Neural cell (in vitro differentiated cells): ENCODE measurements around the gene SNRPN. TPM values are rescaled to one million over a fixed set of nuclear protein-coding genes. Genes with fewer than 3 reads are reported as not detected.

ENCODE experiments used
- H2AFZ ChIP-seq: fragments of 200-600, 300-800 bp; sonication (generic), shearing (Covaris generic); 2 replicates; pipeline ENCODE4 v1.6.0; 2014; ENCODE audit warnings: low read depth, mild to moderate bottlenecking, antibody characterized with exemption, low read length, moderate library complexity
- H3F3A ChIP-seq: fragments of 200-600 bp; shearing (Covaris generic); 2 replicates; pipeline ENCODE4 v1.6.1; 2016; ENCODE audit warnings: mild to moderate bottlenecking, moderate library complexity, mixed read lengths, antibody characterized with exemption, low read length; ENCODE audit not compliant: insufficient read depth, poor library complexity, severe bottlenecking
- H3K27ac ChIP-seq: fragments of 200-600, 300-800 bp; sonication (generic), shearing (Covaris generic); 2 replicates; pipeline ENCODE4 v1.5.1; 2014; ENCODE audit warnings: mild to moderate bottlenecking, low read length, moderate library complexity
- H3K27me3 ChIP-seq: fragments of 300-800, 200-600 bp; sonication (generic), shearing (Covaris generic); 2 replicates; pipeline ENCODE4 v1.6.0; 2014; ENCODE audit warnings: mild to moderate bottlenecking, low read depth, low read length, moderate library complexity; ENCODE audit not compliant: insufficient read depth
- H3K36me3 ChIP-seq: fragments of 300-800, 200-600 bp; sonication (generic), shearing (Covaris generic); 2 replicates; pipeline ENCODE4 v1.5.1; 2014; ENCODE audit warnings: mild to moderate bottlenecking, antibody characterized with exemption, low read length, moderate library complexity; ENCODE audit not compliant: insufficient read depth
- H3K4me2 ChIP-seq: fragments of 300-800, 200-600 bp; sonication (generic), shearing (Covaris generic); 2 replicates; pipeline ENCODE4 v1.6.0; 2014; ENCODE audit warnings: mild to moderate bottlenecking, low read length
- H3K4me3 ChIP-seq: fragments of 300-800, 200-600 bp; sonication (generic), shearing (Covaris generic); 2 replicates; pipeline ENCODE4 v1.5.1; 2014; ENCODE audit warnings: mild to moderate bottlenecking, low read length, moderate library complexity
- H3K79me2 ChIP-seq: fragments of 200-600 bp; shearing (Covaris generic); replicated peaks from 2 replicates; pipeline ENCODE4 v1.6.0; 2014; ENCODE audit warnings: mild to moderate bottlenecking, low read length, moderate library complexity; ENCODE audit not compliant: insufficient read depth
- H3K9ac ChIP-seq: fragments of 300-800, 200-600 bp; sonication (generic), shearing (Covaris generic); 2 replicates; pipeline ENCODE4 v1.6.1; 2016; ENCODE audit warnings: mild to moderate bottlenecking, low read length, mixed read lengths
- H3K9me2 ChIP-seq: fragments of 200-600 bp; shearing (Covaris generic); 2 replicates; pipeline ENCODE4 v1.6.1; 2016; ENCODE audit warnings: mild to moderate bottlenecking, low read length, mixed read lengths; ENCODE audit not compliant: insufficient read depth
- H3K9me3 ChIP-seq: fragments of 200-600, 300-800 bp; sonication (generic), shearing (Covaris generic); 2 replicates; pipeline ENCODE4 v1.6.1; 2016; ENCODE audit warnings: mild to moderate bottlenecking, mixed run types, low read length, moderate library complexity, mixed read lengths
- H4K20me1 ChIP-seq: fragments of 200-600 bp; shearing (Covaris generic); 2 replicates; pipeline ENCODE4 v1.6.1; 2016; ENCODE audit warnings: mild to moderate bottlenecking, mixed run types; ENCODE audit not compliant: insufficient read depth
- CTCF ChIP-seq: fragments of 450-650 bp; IDR thresholded peaks from 2 replicates; pipeline ENCODE4 v1.5.1; 2014; ENCODE audit warnings: antibody characterized with exemption, mild to moderate bottlenecking, moderate library complexity; ENCODE audit not compliant: poor library complexity, severe bottlenecking
- EP300 ChIP-seq: fragments of 450-650 bp; conservative IDR thresholded peaks from 2 replicates; pipeline ENCODE4 v1.6.1; 2014; ENCODE audit warnings: antibody characterized with exemption, mild to moderate bottlenecking, moderate library complexity; ENCODE audit not compliant: poor library complexity, severe bottlenecking
- EZH2 ChIP-seq: fragments of 200-600, 300-800 bp; shearing (Covaris generic), sonication (generic); IDR thresholded peaks from 2 replicates; pipeline ENCODE4 v1.6.1; 2014; ENCODE audit warnings: antibody characterized with exemption, low read length, borderline replicate concordance, mild to moderate bottlenecking; ENCODE audit not compliant: insufficient read depth, poor library complexity, severe bottlenecking
- MXI1 ChIP-seq: fragments of 450-650 bp; conservative IDR thresholded peaks from 2 replicates; pipeline ENCODE4 v1.6.1; 2014; ENCODE audit warnings: antibody characterized with exemption, mild to moderate bottlenecking; ENCODE audit not compliant: poor library complexity, severe bottlenecking
- POLR2AphosphoS5 ChIP-seq: IDR thresholded peaks from 2 replicates; pipeline ENCODE4 v1.6.1; 2012
- RAD21 ChIP-seq: fragments of 450-650 bp; conservative IDR thresholded peaks from 2 replicates; pipeline ENCODE4 v1.6.1; 2014; ENCODE audit warnings: antibody characterized with exemption, mild to moderate bottlenecking, moderate library complexity
- SMC3 ChIP-seq: fragments of 450-650 bp; conservative IDR thresholded peaks from 2 replicates; pipeline ENCODE4 v1.6.1; 2014; ENCODE audit warnings: antibody characterized with exemption, mild to moderate bottlenecking, moderate library complexity; ENCODE audit not compliant: poor library complexity
- TAF1 ChIP-seq: IDR thresholded peaks from 2 replicates; pipeline ENCODE4 v1.6.1; 2012; ENCODE audit warnings: low read depth
- polyA plus RNA-seq: library from polyadenylated mRNA; depleted of rRNA; stranded (reverse); fragments of >200 nt; gene quantifications from 2 replicates; pipeline ENCODE4 v1.2.3, GENCODE V29; 2014
- TF ChIP-seq, protein P1 (sequence below): IDR thresholded peaks from 2 replicates; pipeline ENCODE4 v1.6.1; 2012; ENCODE audit warnings: borderline replicate concordance

Gene SNRPN
- polyA plus RNA-seq, 1 donor from 2014 or later = 680 TPM

- H3K9me3 ChIP-seq = no peaks in the 10 kb centered on the region
- H4K20me1 ChIP-seq = peaks cover 17% of the 10 kb centered on the region
- H2AFZ ChIP-seq = no peak overlapping the region
- H3K4me2 ChIP-seq = no peak overlapping the region
- H3K27me3 ChIP-seq = no peaks in the 10 kb centered on the region
- no peaks in the 10 kb centered on the region for H3F3A ChIP-seq
- H3K27ac ChIP-seq = no peak overlapping the region
- TF ChIP-seq SMC3 (no peak), EP300 (no peak), POLR2AphosphoS5 (no peak), TAF1 (no peak), RAD21 (no peak), EZH2 (no peak), MXI1 (no peak), CTCF (no peak)
- TF ChIP-seq, protein P1, sequence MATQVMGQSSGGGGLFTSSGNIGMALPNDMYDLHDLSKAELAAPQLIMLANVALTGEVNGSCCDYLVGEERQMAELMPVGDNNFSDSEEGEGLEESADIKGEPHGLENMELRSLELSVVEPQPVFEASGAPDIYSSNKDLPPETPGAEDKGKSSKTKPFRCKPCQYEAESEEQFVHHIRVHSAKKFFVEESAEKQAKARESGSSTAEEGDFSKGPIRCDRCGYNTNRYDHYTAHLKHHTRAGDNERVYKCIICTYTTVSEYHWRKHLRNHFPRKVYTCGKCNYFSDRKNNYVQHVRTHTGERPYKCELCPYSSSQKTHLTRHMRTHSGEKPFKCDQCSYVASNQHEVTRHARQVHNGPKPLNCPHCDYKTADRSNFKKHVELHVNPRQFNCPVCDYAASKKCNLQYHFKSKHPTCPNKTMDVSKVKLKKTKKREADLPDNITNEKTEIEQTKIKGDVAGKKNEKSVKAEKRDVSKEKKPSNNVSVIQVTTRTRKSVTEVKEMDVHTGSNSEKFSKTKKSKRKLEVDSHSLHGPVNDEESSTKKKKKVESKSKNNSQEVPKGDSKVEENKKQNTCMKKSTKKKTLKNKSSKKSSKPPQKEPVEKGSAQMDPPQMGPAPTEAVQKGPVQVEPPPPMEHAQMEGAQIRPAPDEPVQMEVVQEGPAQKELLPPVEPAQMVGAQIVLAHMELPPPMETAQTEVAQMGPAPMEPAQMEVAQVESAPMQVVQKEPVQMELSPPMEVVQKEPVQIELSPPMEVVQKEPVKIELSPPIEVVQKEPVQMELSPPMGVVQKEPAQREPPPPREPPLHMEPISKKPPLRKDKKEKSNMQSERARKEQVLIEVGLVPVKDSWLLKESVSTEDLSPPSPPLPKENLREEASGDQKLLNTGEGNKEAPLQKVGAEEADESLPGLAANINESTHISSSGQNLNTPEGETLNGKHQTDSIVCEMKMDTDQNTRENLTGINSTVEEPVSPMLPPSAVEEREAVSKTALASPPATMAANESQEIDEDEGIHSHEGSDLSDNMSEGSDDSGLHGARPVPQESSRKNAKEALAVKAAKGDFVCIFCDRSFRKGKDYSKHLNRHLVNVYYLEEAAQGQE = no peak
- no peak overlapping the region for H3K9ac ChIP-seq
- no peaks in the 10 kb centered on the region for H3K9me2 ChIP-seq
- H3K4me3 ChIP-seq = peak overlapping the region; percentile 12
- no peaks in the 10 kb centered on the region for H3K36me3 ChIP-seq
- H3K79me2 ChIP-seq = peaks cover 89% of the 10 kb centered on the region
These were observed 7.2 kb downstream of the SNRPN start for GRCh38 chr15:24961967-24962366.

DNA sequence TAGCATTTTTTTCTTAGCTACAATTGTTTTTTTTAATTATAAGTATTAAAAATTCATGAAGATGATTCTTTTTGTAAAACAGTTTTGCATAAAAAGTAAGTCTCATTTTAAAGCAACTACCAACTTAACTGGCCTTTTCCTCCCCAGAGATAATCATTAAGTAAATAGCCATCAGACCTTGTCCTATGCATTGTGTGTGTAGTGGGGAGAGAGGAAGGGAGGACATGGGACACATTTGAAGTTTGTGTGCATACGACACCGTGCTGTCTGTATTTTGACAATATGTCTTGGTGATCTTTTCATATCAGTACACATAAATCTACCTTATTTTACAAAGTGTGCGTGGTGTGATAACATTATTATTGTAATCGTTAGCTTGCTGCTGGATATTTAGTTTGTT, 8.1 kb downstream of the SNRPN start:
- H3K4me2 ChIP-seq = no peak overlapping the region
- no peaks in the 10 kb centered on the region for H3K27me3 ChIP-seq
- H3K9me3 ChIP-seq = no peaks in the 10 kb centered on the region
- H3K79me2 ChIP-seq = peaks cover 80% of the 10 kb centered on the region
- H2AFZ ChIP-seq = no peak overlapping the region
- H3F3A ChIP-seq = no peaks in the 10 kb centered on the region
- H4K20me1 ChIP-seq = peaks cover 12% of the 10 kb centered on the region
- no peak overlapping the region for H3K9ac ChIP-seq
- H3K9me2 ChIP-seq = no peaks in the 10 kb centered on the region
- no peak overlapping the region for H3K27ac ChIP-seq
- TF ChIP-seq POLR2AphosphoS5 = no peak
- no peak for TF ChIP-seq TAF1
- TF ChIP-seq EP300 = no peak
- TF ChIP-seq MXI1 = no peak
- no peak for TF ChIP-seq EZH2
- no peak for TF ChIP-seq CTCF
- TF ChIP-seq, protein P1 = no peak
- TF ChIP-seq RAD21 = no peak
- no peak for TF ChIP-seq SMC3
- no peaks in the 10 kb centered on the region for H3K36me3 ChIP-seq
- H3K4me3 ChIP-seq = no peak overlapping the region
